WTC11 (cell line): ENCODE measurements around the gene NSF.

Source experiments
- ETV6 ChIP-seq: sonication (generic); formaldehyde crosslinking; IDR thresholded peaks from 2 replicates; pipeline ENCODE4 v1.8.1; 2022; ENCODE audit warnings: mild to moderate bottlenecking, missing genetic modification reagents
- KAT7 ChIP-seq: sonication (generic); formaldehyde crosslinking; IDR thresholded peaks from 2 replicates; pipeline ENCODE4 v1.8.1; 2023; ENCODE audit warnings: missing genetic modification reagents, mild to moderate bottlenecking, borderline replicate concordance
- NR2C2 ChIP-seq: sonication (generic); formaldehyde crosslinking; IDR thresholded peaks from 2 replicates; pipeline ENCODE4 v1.8.0; 2022; ENCODE audit warnings: mild to moderate bottlenecking, missing genetic modification reagents
- ZNF121 ChIP-seq: sonication (generic); formaldehyde crosslinking; IDR thresholded peaks from 2 replicates; pipeline ENCODE4 v1.8.0; 2023; ENCODE audit warnings: missing genetic modification reagents
- TF ChIP-seq, protein P1 (sequence below): sonication (generic); formaldehyde crosslinking; IDR thresholded peaks from 2 replicates; pipeline ENCODE4 v1.8.0; 2022; ENCODE audit warnings: mild to moderate bottlenecking, missing genetic modification reagents
- TF ChIP-seq, protein P2 (sequence below): fragments of 250-450 bp; sonication (Bioruptor Pico); IDR thresholded peaks from 2 replicates; pipeline ENCODE4 v2.1.2; 2022; ENCODE audit warnings: mild to moderate bottlenecking, moderate library complexity
- TF ChIP-seq, protein P3 (sequence below): sonication (generic); formaldehyde crosslinking; IDR thresholded peaks from 2 replicates; pipeline ENCODE4 v1.8.1; 2022; ENCODE audit warnings: low read depth, mild to moderate bottlenecking, moderate library complexity, missing genetic modification reagents, borderline replicate concordance
- TF ChIP-seq, protein P4 (sequence below): fragments of 200-600 bp; IDR thresholded peaks from 2 replicates; pipeline ENCODE4 v1.8.0; 2022; ENCODE audit warnings: antibody characterized with exemption
- TF ChIP-seq, protein P5 (sequence below): sonication (generic); formaldehyde crosslinking; IDR thresholded peaks from 2 replicates; pipeline ENCODE4 v1.8.1; 2022; ENCODE audit warnings: mild to moderate bottlenecking, missing genetic modification reagents, moderate library complexity, borderline replicate concordance

DNA sequence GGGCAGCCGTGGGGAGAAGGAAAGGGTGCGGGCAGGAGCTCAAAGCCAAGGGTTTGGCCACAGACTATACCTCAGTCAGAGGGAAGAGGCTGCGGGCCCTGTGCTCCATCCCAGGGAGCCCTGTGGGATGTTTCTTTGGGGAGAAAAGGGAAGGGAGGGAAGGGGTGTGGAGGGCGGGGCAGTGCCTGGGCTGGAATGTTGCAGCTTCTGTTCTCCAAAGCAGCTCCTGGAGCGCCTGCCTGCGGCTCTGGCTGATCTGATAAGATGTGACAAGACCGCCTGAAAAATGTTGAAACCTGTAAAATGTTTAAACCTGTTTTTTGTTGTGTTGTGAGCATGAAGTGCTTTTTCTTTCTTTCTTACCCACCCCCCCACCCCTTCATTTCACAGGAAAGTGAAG lies 195.2 kb downstream of the NSF start:
- TF ChIP-seq, protein P1, sequence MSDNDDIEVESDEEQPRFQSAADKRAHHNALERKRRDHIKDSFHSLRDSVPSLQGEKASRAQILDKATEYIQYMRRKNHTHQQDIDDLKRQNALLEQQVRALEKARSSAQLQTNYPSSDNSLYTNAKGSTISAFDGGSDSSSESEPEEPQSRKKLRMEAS (CRISPR knock-in tag) = no peak
- TF ChIP-seq KAT7 (CRISPR knock-in tag) (no peak), ZNF121 (CRISPR knock-in tag) (no peak), NR2C2 (CRISPR knock-in tag) (no peak), ETV6 (no peak)
- TF ChIP-seq, protein P2, sequence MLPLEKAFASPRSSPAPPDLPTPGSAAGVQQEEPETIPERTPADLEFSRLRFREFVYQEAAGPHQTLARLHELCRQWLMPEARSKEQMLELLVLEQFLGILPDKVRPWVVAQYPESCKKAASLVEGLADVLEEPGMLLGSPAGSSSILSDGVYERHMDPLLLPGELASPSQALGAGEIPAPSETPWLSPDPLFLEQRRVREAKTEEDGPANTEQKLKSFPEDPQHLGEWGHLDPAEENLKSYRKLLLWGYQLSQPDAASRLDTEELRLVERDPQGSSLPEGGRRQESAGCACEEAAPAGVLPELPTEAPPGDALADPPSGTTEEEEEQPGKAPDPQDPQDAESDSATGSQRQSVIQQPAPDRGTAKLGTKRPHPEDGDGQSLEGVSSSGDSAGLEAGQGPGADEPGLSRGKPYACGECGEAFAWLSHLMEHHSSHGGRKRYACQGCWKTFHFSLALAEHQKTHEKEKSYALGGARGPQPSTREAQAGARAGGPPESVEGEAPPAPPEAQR (CRISPR knock-in tag) = no peak
- TF ChIP-seq, protein P3, sequence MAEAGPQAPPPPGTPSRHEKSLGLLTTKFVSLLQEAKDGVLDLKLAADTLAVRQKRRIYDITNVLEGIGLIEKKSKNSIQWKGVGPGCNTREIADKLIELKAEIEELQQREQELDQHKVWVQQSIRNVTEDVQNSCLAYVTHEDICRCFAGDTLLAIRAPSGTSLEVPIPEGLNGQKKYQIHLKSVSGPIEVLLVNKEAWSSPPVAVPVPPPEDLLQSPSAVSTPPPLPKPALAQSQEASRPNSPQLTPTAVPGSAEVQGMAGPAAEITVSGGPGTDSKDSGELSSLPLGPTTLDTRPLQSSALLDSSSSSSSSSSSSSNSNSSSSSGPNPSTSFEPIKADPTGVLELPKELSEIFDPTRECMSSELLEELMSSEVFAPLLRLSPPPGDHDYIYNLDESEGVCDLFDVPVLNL (CRISPR knock-in tag) = no peak
- TF ChIP-seq, protein P4, sequence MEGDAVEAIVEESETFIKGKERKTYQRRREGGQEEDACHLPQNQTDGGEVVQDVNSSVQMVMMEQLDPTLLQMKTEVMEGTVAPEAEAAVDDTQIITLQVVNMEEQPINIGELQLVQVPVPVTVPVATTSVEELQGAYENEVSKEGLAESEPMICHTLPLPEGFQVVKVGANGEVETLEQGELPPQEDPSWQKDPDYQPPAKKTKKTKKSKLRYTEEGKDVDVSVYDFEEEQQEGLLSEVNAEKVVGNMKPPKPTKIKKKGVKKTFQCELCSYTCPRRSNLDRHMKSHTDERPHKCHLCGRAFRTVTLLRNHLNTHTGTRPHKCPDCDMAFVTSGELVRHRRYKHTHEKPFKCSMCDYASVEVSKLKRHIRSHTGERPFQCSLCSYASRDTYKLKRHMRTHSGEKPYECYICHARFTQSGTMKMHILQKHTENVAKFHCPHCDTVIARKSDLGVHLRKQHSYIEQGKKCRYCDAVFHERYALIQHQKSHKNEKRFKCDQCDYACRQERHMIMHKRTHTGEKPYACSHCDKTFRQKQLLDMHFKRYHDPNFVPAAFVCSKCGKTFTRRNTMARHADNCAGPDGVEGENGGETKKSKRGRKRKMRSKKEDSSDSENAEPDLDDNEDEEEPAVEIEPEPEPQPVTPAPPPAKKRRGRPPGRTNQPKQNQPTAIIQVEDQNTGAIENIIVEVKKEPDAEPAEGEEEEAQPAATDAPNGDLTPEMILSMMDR = no peak
- TF ChIP-seq, protein P5, sequence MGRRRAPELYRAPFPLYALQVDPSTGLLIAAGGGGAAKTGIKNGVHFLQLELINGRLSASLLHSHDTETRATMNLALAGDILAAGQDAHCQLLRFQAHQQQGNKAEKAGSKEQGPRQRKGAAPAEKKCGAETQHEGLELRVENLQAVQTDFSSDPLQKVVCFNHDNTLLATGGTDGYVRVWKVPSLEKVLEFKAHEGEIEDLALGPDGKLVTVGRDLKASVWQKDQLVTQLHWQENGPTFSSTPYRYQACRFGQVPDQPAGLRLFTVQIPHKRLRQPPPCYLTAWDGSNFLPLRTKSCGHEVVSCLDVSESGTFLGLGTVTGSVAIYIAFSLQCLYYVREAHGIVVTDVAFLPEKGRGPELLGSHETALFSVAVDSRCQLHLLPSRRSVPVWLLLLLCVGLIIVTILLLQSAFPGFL (CRISPR knock-in tag) = no peak
